Osteoblast (primary cell): ENCODE measurements around the gene RGS9. TPM values are rescaled to one million over a fixed set of nuclear protein-coding genes. Genes with fewer than 3 reads are reported as not detected.
A peak's percentile ranks its signal among the peaks of the same experiment; 100 is the strongest.
"Not testable (repeated sequence)": the region's sequence is repeated elsewhere in the genome, so short reads cannot be mapped to it uniquely, and the experiment has no call there.

ENCODE experiments used
- DNase-seq: peaks from one replicate; pipeline ENCODE4 v3.0.0; 2011; ENCODE audit warnings: low spot score, mixed read lengths; ENCODE audit not compliant: insufficient read length; ENCODE audit errors: missing footprints
- H2AFZ ChIP-seq: 2 replicates; pipeline ENCODE4 v1.6.0; 2011; ENCODE audit warnings: mild to moderate bottlenecking, low read length
- H3K27ac ChIP-seq: 2 replicates; pipeline ENCODE4 v1.5.1; 2011; ENCODE audit warnings: mild to moderate bottlenecking, low read depth, low read length, moderate library complexity
- H3K27me3 ChIP-seq: 2 replicates; pipeline ENCODE4 v1.6.0; 2012; ENCODE audit warnings: mild to moderate bottlenecking, control low read depth, inconsistent platforms, low read length, moderate library complexity; ENCODE audit not compliant: insufficient read depth
- H3K36me3 ChIP-seq: 2 replicates; pipeline ENCODE4 v1.5.1; 2011; ENCODE audit warnings: mild to moderate bottlenecking, low read length, control low read depth, moderate library complexity; ENCODE audit not compliant: insufficient read depth
- H3K4me1 ChIP-seq: 2 replicates; pipeline ENCODE4 v1.5.1; 2011; ENCODE audit warnings: mild to moderate bottlenecking, low read length, control low read depth, moderate library complexity; ENCODE audit not compliant: insufficient read depth
- H3K4me2 ChIP-seq: 2 replicates; pipeline ENCODE4 v1.6.0; 2011; ENCODE audit warnings: mild to moderate bottlenecking, low read length; ENCODE audit not compliant: insufficient read depth
- H3K4me3 ChIP-seq: fragments of 200-600 bp; sonication (generic); 3 replicates; pipeline ENCODE4 v1.5.1; 2012; ENCODE audit warnings: mild to moderate bottlenecking, low read length, inconsistent platforms; ENCODE audit not compliant: insufficient read depth
- H3K79me2 ChIP-seq: 2 replicates; pipeline ENCODE4 v1.6.0; 2012; ENCODE audit warnings: mild to moderate bottlenecking, low read length, control low read depth, inconsistent platforms; ENCODE audit not compliant: insufficient read depth
- H3K9me3 ChIP-seq: 2 replicates; pipeline ENCODE4 v1.5.1; 2011; ENCODE audit warnings: low read depth, low read length, control low read depth
- H4K20me1 ChIP-seq: 2 replicates; pipeline ENCODE4 v1.6.0; 2012; ENCODE audit warnings: mild to moderate bottlenecking, low read length, control low read depth; ENCODE audit not compliant: insufficient read depth
- total RNA-seq: library from RNA; depleted of rRNA; stranded (reverse); fragments of >200 nt; gene quantifications from 2 replicates; pipeline ENCODE4 v1.2.3, GENCODE V29; 2012
- TF ChIP-seq, protein P1 (sequence below): IDR thresholded peaks from 2 replicates; pipeline ENCODE4 v1.5.1; 2011; ENCODE audit warnings: mild to moderate bottlenecking, low read depth, low read length, moderate library complexity; ENCODE audit errors: extremely low read depth

The RGS9 gene
- total RNA-seq, 1 donor, result 0.36 TPM

DNA sequence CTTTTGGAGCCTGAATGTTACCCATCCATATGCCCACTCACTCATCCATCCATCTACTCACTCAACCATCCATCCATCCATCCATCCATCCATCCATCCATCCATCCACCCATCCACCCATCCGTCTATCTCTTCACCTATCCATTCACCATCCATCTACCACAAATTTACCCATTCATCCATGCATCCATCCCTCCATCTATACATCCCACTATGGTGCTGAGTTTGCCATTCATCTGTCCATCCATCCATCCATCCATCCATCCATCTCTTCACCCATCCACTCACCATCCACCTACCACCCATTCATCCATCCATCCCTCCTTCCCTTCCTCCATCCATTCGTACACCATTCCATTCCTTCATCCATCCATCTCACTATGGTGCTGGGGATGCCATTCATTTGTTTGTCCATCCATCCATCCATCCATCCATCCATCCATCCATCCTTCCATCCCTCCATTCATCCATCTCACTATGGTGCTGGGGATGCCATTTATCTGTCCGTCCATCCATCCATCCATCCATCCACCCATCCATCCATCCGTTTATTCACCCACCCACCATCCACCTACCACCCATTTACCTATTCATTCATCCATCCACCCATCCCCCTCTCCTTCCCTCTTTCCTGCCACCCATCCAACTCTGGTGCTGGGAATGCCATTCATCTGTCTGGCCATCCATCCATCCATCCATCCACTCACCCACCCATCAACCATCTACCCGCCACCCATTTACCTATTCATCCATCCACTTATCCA is 39.7 kb downstream of the RGS9 start:
- TF ChIP-seq, protein P1, sequence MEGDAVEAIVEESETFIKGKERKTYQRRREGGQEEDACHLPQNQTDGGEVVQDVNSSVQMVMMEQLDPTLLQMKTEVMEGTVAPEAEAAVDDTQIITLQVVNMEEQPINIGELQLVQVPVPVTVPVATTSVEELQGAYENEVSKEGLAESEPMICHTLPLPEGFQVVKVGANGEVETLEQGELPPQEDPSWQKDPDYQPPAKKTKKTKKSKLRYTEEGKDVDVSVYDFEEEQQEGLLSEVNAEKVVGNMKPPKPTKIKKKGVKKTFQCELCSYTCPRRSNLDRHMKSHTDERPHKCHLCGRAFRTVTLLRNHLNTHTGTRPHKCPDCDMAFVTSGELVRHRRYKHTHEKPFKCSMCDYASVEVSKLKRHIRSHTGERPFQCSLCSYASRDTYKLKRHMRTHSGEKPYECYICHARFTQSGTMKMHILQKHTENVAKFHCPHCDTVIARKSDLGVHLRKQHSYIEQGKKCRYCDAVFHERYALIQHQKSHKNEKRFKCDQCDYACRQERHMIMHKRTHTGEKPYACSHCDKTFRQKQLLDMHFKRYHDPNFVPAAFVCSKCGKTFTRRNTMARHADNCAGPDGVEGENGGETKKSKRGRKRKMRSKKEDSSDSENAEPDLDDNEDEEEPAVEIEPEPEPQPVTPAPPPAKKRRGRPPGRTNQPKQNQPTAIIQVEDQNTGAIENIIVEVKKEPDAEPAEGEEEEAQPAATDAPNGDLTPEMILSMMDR, result no peak
- no peaks in the 10 kb centered on the region for H3K79me2 ChIP-seq
- no peak overlapping the region for H3K4me2 ChIP-seq
- DNase-seq, result no peak
- H3K9me3 ChIP-seq, result no peaks in the 10 kb centered on the region
- no peak overlapping the region for H3K4me3 ChIP-seq
- H3K36me3 ChIP-seq, result no peaks in the 10 kb centered on the region
- H3K27me3 ChIP-seq, result peaks cover 8% of the 10 kb centered on the region
- no peak overlapping the region for H3K27ac ChIP-seq
- H2AFZ ChIP-seq, result no peak overlapping the region
- H4K20me1 ChIP-seq, result no peaks in the 10 kb centered on the region
- peaks cover 5% of the 10 kb centered on the region for H3K4me1 ChIP-seq

- H3K9me3 ChIP-seq, result no peaks in the 10 kb centered on the region
- H3K27ac ChIP-seq, result no peak overlapping the region
- H3K79me2 ChIP-seq, result no peaks in the 10 kb centered on the region
- H2AFZ ChIP-seq, result peak overlapping the region; percentile 20
- peak; percentile 87 for DNase-seq
- TF ChIP-seq, protein P1, result no peak
- no peak overlapping the region for H3K4me3 ChIP-seq
- no peaks in the 10 kb centered on the region for H3K36me3 ChIP-seq
- H3K4me2 ChIP-seq, result no peak overlapping the region
- H3K27me3 ChIP-seq, result peaks cover 8% of the 10 kb centered on the region
- H3K4me1 ChIP-seq, result peaks cover 5% of the 10 kb centered on the region
- H4K20me1 ChIP-seq, result no peaks in the 10 kb centered on the region
These were observed 40.7 kb downstream of the RGS9 start for GRCh38 chr17:65177901-65178300.

- H3K79me2 ChIP-seq, H3K27ac ChIP-seq, H3K4me1 ChIP-seq, H3K4me3 ChIP-seq, H4K20me1 ChIP-seq, H3K36me3 ChIP-seq, H3K27me3 ChIP-seq, H2AFZ ChIP-seq, H3K9me3 ChIP-seq, H3K4me2 ChIP-seq, DNase-seq: not testable (repeated sequence)
These were observed 43.1 kb downstream of the RGS9 start for GRCh38 chr17:65180276-65180675.

DNA sequence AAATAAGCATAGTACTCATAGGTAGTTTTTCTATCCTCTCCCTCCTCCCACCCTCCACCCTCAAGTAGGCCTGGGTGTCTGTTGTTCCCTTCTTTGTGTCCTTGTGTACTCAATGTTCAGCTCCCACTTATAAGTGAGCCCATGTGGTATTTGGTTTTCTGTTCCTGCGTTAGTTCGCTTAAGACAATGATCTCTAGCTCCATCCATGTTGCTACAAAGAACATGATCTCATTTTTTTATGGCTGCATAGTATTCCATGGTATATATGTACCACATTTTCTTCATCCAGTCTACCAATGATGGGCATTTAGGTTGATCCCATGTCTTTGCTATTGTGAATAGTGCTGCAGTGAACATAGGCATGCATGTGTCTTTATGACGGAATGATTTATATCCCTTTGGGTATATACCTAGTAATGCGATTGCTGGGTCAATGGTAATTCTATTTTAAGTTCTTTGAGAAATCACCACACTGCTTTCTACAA is 43.6 kb downstream of the RGS9 start:
- H3K9me3 ChIP-seq, H3K36me3 ChIP-seq, H3K4me1 ChIP-seq: not testable (repeated sequence)

More for the DNA sequence above, 43.6 kb downstream of the RGS9 start:
- not testable (repeated sequence) for H3K4me2 ChIP-seq, H3K27ac ChIP-seq, DNase-seq, H3K79me2 ChIP-seq, H4K20me1 ChIP-seq, H2AFZ ChIP-seq, H3K27me3 ChIP-seq, H3K4me3 ChIP-seq
